Occipital lobe (tissue), 2 donors: Measurements from ENCODE around the gene SNTG2. TPM values are rescaled to one million over a fixed set of nuclear protein-coding genes. Genes with fewer than 3 reads are reported as not detected.

ENCODE experiments used
- DNase-seq: peaks from one replicate; lab custom pipeline; 2025; lab: John Stamatoyannopoulos, UW
- total RNA-seq: library from RNA; depleted of rRNA; stranded (reverse); fragments of >200 nt; gene quantifications from one replicate; pipeline ENCODE4 v1.2.3, GENCODE V29; 2014

The SNTG2 gene
- total RNA-seq, 1 donor from 2014 or later, result 4.1 TPM

- DNase-seq, result no peak
Measured at GRCh38 chr2:1231466-1232063, 280.9 kb downstream of the SNTG2 start.

GRCh38 chr2:1233281-1233680 is 282.6 kb downstream of the SNTG2 start:
- DNase-seq, result no peak

GRCh38 chr2:1234731-1235308 is 284.2 kb downstream of the SNTG2 start:
- no peak for DNase-seq

GRCh38 chr2:1235806-1236205 is 285.2 kb downstream of the SNTG2 start:
- DNase-seq, result no peak

- DNase-seq, result no peak
Measured at GRCh38 chr2:1236606-1237005, 286.0 kb downstream of the SNTG2 start.

GRCh38 chr2:1237783-1238182 is 287.1 kb downstream of the SNTG2 start:
- no peak for DNase-seq

GRCh38 chr2:1238598-1239138 is 288.0 kb downstream of the SNTG2 start:
- no peak for DNase-seq

GRCh38 chr2:1245193-1245592 is 294.5 kb downstream of the SNTG2 start:
- DNase-seq, result no peak

- no peak for DNase-seq
Measured at GRCh38 chr2:1246239-1246638, 295.6 kb downstream of the SNTG2 start.

GRCh38 chr2:1246991-1247390 is 296.3 kb downstream of the SNTG2 start:
- DNase-seq, result no peak

GRCh38 chr2:1248187-1248586 is 297.5 kb downstream of the SNTG2 start:
- no peak for DNase-seq

- no peak for DNase-seq
Measured at GRCh38 chr2:1249897-1250687, 299.4 kb downstream of the SNTG2 start.

GRCh38 chr2:1251520-1251919 is 300.9 kb downstream of the SNTG2 start:
- DNase-seq, result no peak

- DNase-seq, result no peak
Measured at GRCh38 chr2:1253629-1254028, 303.0 kb downstream of the SNTG2 start.

GRCh38 chr2:1254662-1255343 is 304.2 kb downstream of the SNTG2 start:
- DNase-seq, result no peak

- no peak for DNase-seq
Measured at GRCh38 chr2:1256632-1257324, 306.1 kb downstream of the SNTG2 start.

- no peak for DNase-seq
Measured at GRCh38 chr2:1257334-1257733, 306.7 kb downstream of the SNTG2 start.

- DNase-seq, result no peak
Measured at GRCh38 chr2:1259746-1260145, 309.1 kb downstream of the SNTG2 start.

GRCh38 chr2:1262609-1263008 is 312.0 kb downstream of the SNTG2 start:
- no peak for DNase-seq

GRCh38 chr2:1265454-1265853 is 314.8 kb downstream of the SNTG2 start:
- no peak for DNase-seq

GRCh38 chr2:1266351-1266750 is 315.7 kb downstream of the SNTG2 start:
- DNase-seq, result no peak
